Colon (tissue), 2 donors: ENCODE data around the gene LRRC2.

ENCODE experiments used
- FAIRE-seq: peaks from 2 replicates; lab custom pipeline; 2012; peaks lifted over from hg19 to GRCh38; lab: Jason Lieb, UNC
- donor health status: control.
- donor health status: control.

LRRC2 gene

DNA sequence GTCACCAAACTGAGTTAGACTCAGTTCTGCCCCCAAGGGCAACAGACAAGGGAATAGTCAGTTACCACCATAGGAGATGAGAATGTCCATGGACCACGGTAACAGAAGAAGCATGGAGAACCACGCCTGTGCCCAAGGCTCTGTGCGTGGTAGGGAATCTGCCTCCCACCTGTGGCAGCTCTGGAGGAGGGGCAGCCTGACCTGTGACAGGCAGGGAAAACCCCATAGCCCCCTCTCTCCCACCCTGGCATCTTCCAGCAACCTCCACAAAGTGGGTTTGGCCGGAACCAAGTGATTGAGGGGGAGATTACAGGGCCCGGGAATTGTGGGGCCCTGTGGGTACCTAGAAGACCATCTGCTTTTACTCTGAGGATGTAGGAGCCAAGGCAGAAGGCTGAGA lies 87.1 kb downstream of the LRRC2 start:
- no peak for FAIRE-seq

DNA sequence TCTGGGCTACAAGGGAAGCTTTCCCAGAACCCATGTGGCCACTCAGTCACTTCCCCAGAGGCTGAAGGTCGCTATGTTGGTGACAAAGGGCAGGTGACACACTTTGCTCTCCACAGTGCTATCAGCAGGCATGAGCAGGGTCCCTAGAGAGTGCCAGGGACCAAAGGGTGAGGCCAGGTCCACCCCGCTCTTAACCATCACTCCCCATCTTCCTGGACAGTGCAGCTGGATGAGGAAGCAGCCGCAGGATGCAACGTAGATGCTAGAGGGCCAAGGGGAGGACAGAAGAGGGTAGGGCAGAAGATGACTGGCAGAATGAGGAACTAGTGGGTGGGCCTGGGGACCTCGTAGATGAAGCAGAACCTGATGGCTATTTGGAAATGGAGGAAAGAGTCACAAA lies 87.8 kb downstream of the LRRC2 start:
- no peak for FAIRE-seq

DNA sequence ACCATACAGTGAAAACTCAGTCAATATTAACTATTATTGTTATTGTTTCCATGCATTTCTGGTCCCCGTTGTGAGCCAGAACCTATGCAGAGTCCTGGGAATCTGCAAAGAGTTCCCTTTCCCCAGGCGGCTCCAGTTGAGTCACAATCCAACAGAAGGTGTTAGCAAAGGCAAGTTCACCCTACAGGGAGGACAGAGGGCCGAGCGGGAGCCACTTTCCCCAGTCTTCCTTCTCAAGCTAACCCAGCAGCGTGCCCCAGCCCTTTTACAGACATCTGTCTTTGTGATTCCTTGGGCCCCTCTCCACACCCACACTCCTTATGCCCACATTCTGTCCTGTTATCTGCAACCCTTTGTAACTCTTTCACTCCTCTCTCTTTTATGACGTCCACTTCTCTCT lies 88.3 kb downstream of the LRRC2 start:
- no peak for FAIRE-seq

DNA sequence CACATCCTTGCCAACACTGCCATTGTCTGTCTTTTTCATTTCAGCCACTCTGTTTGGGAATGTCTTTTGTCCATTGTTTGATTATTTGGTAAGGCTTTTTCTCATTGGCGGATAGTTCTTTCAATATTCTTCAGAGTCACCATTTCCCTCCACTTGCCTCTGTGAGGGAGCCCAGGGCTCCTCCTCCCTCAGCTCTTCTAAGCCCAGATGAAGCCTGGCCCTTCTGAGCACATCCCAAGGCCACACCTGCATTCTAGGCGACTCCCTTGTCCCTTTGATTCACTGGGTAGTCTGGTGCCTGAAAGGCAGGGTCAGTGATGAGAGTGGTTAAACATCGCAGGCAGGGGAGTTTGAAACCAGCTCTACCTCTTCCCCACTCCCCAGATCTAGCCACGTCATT lies 89.0 kb downstream of the LRRC2 start:
- no peak for FAIRE-seq

DNA sequence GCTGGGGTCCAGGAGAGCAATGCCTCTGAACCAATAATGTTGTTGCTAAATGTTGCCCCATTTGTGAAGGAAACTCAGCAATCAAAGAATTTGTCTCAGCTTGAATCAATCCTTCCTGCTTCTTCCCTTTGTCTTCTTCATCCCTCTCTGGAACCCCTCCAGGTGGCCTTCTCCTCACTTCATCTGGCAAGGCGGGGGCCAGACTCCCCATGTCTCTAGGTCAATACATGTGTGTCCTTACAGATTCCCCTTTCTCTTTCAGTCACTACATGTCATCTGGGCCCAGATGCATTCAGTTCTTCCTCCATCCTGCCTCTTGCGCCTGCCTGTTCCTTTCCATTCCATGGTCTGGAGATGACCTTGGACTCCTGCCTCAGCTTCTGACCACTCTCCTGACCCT lies 93.4 kb downstream of the LRRC2 start:
- no peak for FAIRE-seq

DNA sequence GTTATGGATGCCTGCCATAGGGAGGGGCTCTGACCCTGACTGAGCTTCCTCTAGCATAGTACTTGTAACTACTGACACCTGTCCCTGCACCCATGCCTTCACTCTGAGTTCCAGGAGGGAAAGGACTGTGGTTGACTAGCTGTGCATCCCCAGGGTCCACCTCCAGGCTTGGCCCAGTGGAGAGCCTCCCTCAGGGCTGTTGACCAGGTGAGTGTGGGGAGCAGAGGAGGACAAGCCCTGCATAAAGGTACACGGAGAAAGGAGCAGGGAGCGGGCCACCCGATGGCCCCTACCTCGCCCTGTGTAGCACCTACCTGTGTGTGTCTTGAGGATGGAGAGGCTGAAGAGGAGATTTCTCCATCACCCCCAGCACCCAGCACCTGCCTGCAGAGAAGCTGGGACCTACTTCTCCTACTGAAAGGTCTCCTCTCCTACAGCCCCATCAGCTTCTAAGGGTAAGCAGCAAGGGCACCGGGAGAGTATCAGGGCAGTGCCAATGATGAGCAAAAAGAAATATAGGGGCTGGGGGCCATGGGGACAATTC lies 94.7 kb downstream of the LRRC2 start:
- no peak for FAIRE-seq

DNA sequence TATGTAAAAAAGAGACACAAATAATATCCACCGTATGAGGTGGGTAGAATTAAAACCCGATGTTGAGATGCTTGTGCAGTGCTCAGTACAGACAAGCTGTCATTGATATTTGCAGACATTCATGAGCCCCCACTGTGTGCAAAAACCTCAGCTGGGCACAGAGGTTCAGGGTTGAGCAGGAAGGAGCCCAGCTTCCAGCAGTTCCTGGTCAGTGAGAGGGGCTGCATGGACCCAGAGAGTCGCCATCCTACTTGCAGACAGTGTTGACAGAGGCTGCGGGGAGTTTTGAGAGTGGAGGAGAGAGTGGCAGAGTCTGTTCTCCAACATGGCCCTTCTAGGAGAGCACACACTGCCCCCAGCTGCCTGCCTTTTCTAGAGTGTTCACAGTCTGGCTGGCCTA lies 95.3 kb downstream of the LRRC2 start:
- FAIRE-seq, result no peak

DNA sequence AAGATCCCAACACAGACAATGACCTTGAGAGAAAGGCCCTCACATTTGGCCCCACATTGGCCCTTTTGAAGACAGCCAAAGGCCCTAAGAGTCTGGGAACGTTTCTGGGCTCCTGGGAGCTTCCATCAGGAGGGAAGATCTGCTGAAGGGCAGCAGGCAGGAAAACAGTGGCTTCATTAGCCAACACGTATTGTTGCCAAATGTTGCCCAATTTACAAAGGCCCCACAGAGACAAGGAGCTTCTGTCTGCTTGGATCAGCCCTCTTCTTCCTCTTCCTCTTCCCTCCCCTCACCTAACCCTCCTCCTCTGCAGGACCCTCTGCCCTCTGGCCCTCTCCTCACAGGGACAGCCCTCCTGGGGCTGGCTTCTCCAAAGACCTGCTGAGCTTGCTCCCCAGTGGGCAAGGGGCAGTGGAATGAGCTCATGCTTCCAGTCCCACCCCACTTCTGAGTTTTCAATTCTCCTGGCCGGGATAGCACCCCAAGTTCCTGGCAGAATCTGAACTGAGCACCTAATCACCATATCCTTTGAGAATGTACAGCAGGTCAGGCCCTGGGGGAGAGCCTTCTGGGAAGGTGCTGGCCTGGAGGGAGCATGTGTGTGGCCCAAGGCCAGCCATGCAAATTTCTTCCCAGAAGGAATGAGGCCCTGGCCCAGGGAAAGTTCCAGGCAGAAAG lies 96.3 kb downstream of the LRRC2 start:
- FAIRE-seq, result no peak

DNA sequence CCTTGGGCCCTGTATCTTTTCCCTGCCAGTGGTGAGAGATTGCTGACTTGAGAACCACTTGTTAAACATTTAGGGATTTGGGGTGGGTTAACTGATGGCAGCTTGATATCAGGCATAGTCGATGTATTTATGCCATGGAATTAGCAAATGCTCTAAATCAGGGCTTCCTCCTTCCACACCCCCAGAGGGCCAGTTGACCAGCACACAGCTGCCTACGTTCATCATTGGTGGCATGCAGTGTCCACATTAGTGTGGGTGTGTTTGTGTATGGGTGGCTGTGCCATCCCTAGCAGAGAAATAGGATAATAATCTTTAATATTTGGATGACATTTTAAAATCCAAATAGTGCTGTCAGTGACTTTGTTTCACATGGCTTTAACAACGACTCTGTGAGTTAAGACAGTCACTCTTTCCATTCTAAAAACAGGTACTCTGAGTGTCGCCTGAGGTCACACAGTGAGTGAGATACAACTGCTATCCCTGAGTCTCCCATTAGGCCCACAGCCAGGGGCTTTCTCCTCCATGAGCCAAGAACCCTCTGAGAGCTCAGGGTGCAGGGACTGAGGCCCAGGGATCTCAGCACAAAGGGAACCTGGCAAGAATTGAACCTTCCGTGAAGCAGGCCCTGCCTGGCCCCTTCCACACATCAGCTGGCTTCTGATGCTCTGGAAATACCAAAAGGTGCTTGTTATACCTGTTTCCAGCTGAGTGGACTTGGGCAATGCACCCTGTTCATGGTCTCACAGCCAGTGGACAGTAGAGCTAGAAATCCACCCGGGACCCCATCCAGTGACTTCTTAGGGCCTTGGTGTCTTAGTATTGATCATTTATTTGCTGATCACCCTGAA lies 97.1 kb downstream of the LRRC2 start:
- no peak for FAIRE-seq

DNA sequence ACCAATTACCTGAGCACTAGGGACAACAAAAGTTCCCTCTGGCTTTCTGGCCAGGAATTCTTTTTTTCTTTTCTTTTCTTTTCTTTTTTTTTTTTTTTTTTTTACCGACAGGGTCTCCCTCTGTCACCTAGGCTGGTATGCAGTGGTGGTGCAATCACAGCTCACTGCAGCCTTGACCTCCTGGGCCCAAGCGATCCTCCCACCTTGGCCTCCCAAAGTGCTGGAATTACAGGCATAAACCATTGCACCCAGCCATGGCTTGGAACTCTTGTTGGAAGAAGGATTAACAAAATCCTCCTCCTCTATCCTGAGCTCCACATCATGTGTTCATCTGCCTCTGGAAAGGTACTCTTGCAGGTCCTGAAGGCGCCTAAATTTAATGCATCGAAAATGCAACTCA lies 98.5 kb downstream of the LRRC2 start:
- no peak for FAIRE-seq

DNA sequence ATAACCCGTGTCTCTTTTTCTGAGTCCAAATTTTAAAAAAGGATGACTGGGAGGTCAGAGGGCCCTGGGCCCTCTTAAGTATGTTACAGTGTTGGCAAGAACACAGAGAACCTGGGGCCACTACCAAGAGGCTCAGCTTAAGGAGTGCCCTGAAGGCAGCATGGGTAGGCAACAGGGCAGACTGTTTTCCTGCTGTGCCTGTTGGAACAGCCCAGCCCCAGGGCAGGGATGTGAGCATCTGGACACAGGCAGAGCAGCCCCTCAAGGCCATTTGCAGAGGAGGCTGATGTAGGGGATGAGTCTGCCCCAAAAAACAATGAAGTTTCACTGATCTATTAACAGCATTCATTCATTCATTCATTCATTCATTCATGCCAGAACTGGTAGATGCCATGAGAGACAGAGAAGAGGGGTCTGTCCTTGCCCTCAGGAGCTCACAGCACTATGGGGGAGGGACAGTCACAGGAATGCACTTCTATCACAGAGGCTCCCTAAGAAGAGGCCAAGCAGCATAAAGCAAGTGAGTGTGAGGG lies 99.2 kb downstream of the LRRC2 start:
- no peak for FAIRE-seq

DNA sequence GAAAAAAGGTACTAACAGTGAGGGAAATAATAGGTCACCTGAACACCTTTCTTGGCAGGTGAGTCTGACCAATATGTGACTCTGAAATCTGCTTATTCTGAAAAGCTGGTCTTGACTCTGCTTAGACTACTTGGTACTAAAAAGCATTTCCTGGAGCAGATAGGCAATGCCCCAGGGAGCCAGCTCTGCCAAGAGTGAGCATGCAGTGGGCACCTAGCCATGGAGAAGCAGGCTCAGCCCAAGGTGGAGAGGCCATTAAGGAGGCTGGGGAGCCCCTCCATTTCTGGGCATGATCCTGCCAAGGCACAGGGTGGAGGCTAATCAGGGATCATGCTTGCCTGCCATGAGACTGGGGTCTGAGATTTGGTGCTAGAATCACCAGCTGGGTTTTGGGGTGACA lies 99.8 kb downstream of the LRRC2 start:
- no peak for FAIRE-seq
